Fibroblast of peridontal ligament (primary cell): ENCODE data around the gene STRA8.

Experiments used
- DNase-seq: peaks from one replicate; pipeline ENCODE4 v3.0.0-alpha.2; 2010; ENCODE audit errors: extremely low read depth

The STRA8 gene

GRCh38 chr7:135269921-135270320 lies 36.3 kb downstream of the STRA8 start:
- no peak for DNase-seq

GRCh38 chr7:135270577-135271254 lies 37.1 kb downstream of the STRA8 start:
- no peak for DNase-seq

- no peak for DNase-seq
Measured at GRCh38 chr7:135271255-135271615, 37.6 kb downstream of the STRA8 start.

- no peak for DNase-seq
Measured at GRCh38 chr7:135272303-135272702, 38.7 kb downstream of the STRA8 start.

- DNase-seq = no peak
Measured at GRCh38 chr7:135273581-135273980, 39.9 kb downstream of the STRA8 start.

GRCh38 chr7:135274495-135275268 lies 41.0 kb downstream of the STRA8 start:
- DNase-seq = peak; percentile 84

- DNase-seq = no peak
Measured at GRCh38 chr7:135275971-135276580, 42.4 kb downstream of the STRA8 start.

GRCh38 chr7:135277161-135277560 lies 43.5 kb downstream of the STRA8 start:
- DNase-seq = no peak

- peak; percentile 92 for DNase-seq
Measured at GRCh38 chr7:135281363-135281949, 47.8 kb downstream of the STRA8 start.

GRCh38 chr7:135282561-135283254 lies 49.1 kb downstream of the STRA8 start:
- peak; percentile 73 for DNase-seq

GRCh38 chr7:135283959-135284638 lies 50.5 kb downstream of the STRA8 start:
- no peak for DNase-seq

- DNase-seq = no peak
Measured at GRCh38 chr7:135285547-135286233, 52.1 kb downstream of the STRA8 start.

- DNase-seq = no peak
Measured at GRCh38 chr7:135286876-135287275, 53.2 kb downstream of the STRA8 start.

GRCh38 chr7:135290594-135290993 lies 57.0 kb downstream of the STRA8 start:
- DNase-seq = no peak

- DNase-seq = peak; percentile 1
Measured at GRCh38 chr7:135291809-135292253, 58.2 kb downstream of the STRA8 start.

GRCh38 chr7:135299235-135299634 lies 65.6 kb downstream of the STRA8 start:
- no peak for DNase-seq

- DNase-seq = peak; percentile 5
Measured at GRCh38 chr7:135300913-135301765, 67.5 kb downstream of the STRA8 start.
